H1 (cell line): Measurements from ENCODE around the gene LHPP.

Experiments used
- ATF3 ChIP-seq: IDR thresholded peaks from 2 replicates; pipeline ENCODE4 v1.6.1; 2011; ENCODE audit warnings: low read depth, mild to moderate bottlenecking, low read length; ENCODE audit not compliant: insufficient read depth
- CHD7 ChIP-seq: fragments of 300-600 bp; sonication (generic); IDR thresholded peaks from 2 replicates; pipeline ENCODE4 v1.7.1; 2012; ENCODE audit warnings: low read length, moderate library complexity, mild to moderate bottlenecking, inconsistent platforms; ENCODE audit not compliant: insufficient replicate concordance
- CTCF ChIP-seq, 3 experiments: IDR thresholded peaks; 1 replicate in 2 of 3; 2 replicates in 1 of 3; pipeline versions ENCODE4 v1.5.1 to v1.6.1; 2011; ENCODE audit warnings: low read length in 3 of 3, mild to moderate bottlenecking in 3 of 3, inconsistent platforms in 2 of 3, low read depth in 1 of 3, moderate library complexity in 1 of 3; ENCODE audit not compliant: insufficient read depth in 1 of 3; ENCODE audit errors: control extremely low read depth in 1 of 3
- FOSL1 ChIP-seq: IDR thresholded peaks from 2 replicates; pipeline ENCODE4 v1.6.1; 2011; ENCODE audit warnings: mild to moderate bottlenecking, low read depth, low read length, moderate library complexity; ENCODE audit not compliant: insufficient read depth
- SUZ12 ChIP-seq: fragments of 200-600 bp; sonication (generic); IDR thresholded peaks from 2 replicates; pipeline ENCODE4 v1.6.1; 2012; ENCODE audit warnings: mild to moderate bottlenecking, inconsistent platforms, low read length, moderate library complexity, mixed read lengths
- YY1 ChIP-seq: IDR thresholded peaks from 2 replicates; pipeline ENCODE4 v1.6.1; 2011; ENCODE audit warnings: low read depth, mild to moderate bottlenecking, low read length

- TF ChIP-seq YY1, result no peak
- TF ChIP-seq FOSL1, result no peak
- TF ChIP-seq SUZ12, result no peak
- TF ChIP-seq ATF3, result no peak
- no peak for TF ChIP-seq CTCF (IDR thresholded peaks at IDR 0.05; ENCODE audit: control extremely low read depth in 1 of 3, insufficient read depth in 1 of 3, low read depth in 1 of 3, low read length in 3 of 3)
- TF ChIP-seq CHD7, result no peak
Measured at GRCh38 chr10:124516181-124516580, 54.6 kb downstream of the LHPP start.
